Measurements from ENCODE around the gene OXER1. TPM values are rescaled to one million over a fixed set of nuclear protein-coding genes. Genes with fewer than 3 reads are reported as not detected.

Gene OXER1
- total and polyA plus RNA-seq, 4 donors: 0.50 to 2.7 (median 1.3) TPM

DNA sequence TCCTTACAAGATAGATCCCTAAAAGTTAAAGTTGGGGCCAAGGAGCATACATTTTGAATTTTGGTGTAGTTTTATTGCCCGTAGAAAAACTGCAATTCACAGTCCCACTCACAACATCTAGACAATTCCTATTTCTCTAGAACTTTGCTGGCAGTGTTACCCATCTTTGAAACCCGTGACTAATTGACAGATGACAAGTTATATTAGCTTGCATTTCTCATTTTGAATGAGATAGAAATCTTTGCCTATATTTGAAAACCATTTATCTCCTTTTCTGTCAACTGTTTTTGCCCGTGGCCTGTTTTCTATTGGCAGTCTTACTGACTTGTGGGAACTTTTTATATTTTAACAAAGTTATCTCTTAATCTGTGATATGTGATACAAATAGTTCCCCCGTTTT lies 50.0 kb downstream of the OXER1 start:
- no CpG with 5 or more reads among the region's 4 CpGs for WGBS (ENCODE audit: insufficient coverage)
- DNase-seq (ENCODE audit: low read depth in 4 of 6, low spot score in 6 of 6): no peak
- Histone ChIP-seq H3K4me3 (ENCODE audit: low read depth, low read length) (no peak overlapping the region), H3K9me3 (ENCODE audit: control insufficient read depth, insufficient read depth, low read length) (no peaks in the 10 kb centered on the region), H3K27me3 (ENCODE audit: control insufficient read depth, insufficient read depth, low read length) (no peaks in the 10 kb centered on the region), H3K4me1 (ENCODE audit: control insufficient read depth, insufficient read depth, low read length) (no peaks in the 10 kb centered on the region), H3K27ac (ENCODE audit: low read depth, low read length) (no peak overlapping the region), H3K36me3 (ENCODE audit: control insufficient read depth, insufficient read depth, low read length) (peaks cover 3% of the 10 kb centered on the region)

DNA sequence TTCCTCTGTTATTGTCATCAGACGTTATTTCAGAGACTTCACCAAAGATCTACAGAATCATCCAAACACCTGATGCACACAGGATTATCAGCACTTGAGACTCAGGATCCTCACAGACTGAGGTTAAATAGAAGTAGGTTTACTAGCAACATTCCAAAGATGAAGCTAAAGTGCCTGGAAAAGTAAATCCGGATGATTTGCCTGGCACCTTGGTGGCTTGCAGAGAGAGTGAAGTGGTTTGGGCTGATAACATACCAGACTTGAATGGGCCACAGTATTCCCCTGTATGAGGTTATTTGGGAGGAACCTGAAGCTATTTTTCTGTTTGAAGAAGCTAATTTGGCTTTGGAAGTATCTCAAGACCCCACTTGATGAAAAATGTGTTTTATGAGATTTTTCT lies 51.0 kb downstream of the OXER1 start:
- no peak for DNase-seq (ENCODE audit: low read depth in 4 of 6, low spot score in 6 of 6)
- WGBS (ENCODE audit: insufficient coverage): 88% methylated on average over 1 of the region's 2 CpGs
- H3K4me1 ChIP-seq (ENCODE audit: control insufficient read depth, insufficient read depth, low read length): no peaks in the 10 kb centered on the region
- H3K27ac ChIP-seq (ENCODE audit: low read depth, low read length): no peak overlapping the region
- H3K36me3 ChIP-seq (ENCODE audit: control insufficient read depth, insufficient read depth, low read length): peaks cover 6% of the 10 kb centered on the region
- no peaks in the 10 kb centered on the region for H3K27me3 ChIP-seq (ENCODE audit: control insufficient read depth, insufficient read depth, low read length)
- H3K9me3 ChIP-seq (ENCODE audit: control insufficient read depth, insufficient read depth, low read length): no peaks in the 10 kb centered on the region
- H3K4me3 ChIP-seq (ENCODE audit: low read depth, low read length): no peak overlapping the region

Small RNAs within 50 kb of the gene (small RNA-seq; reads per million reads assigned to genes)
- not detected for gene RNU6-137P (ENCODE audit: low replicate concordance)

Other genes starting within 250 kb of the OXER1 start
- gene MTA3, start 195.5 kb downstream of the OXER1 start, total RNA-seq: 10 to 100 TPM; 42.1 to 52.8 TPM
- gene MTA3, start 195.5 kb downstream of the OXER1 start, polyA plus RNA-seq (ENCODE audit: insufficient read length in 2 of 2): 10 to 100 TPM; 52.5 to 54.8 TPM
- 10 to 100 TPM in 1 of 2 donors, 1 to 10 TPM in 1; 3.7 to 12.7 TPM for gene HAAO, start 28.4 kb upstream of the OXER1 start, total RNA-seq
- gene HAAO, start 28.4 kb upstream of the OXER1 start, polyA plus RNA-seq (ENCODE audit: insufficient read length in 2 of 2): 1 to 10 TPM; 6.3 to 9.7 TPM

Measured in spinal cord (tissue), 10 donors.